Activated CD4-positive, alpha-beta T cell treated with anti-CD3 and anti-CD28 coated beads, Interleukin-2, amount 50 U/mL, for 48 hours (primary cell): ENCODE measurements around the gene VOPP1.
A peak's percentile ranks its signal among the peaks of the same experiment; 100 is the strongest.
"Not testable (repeated sequence)": the region's sequence is repeated elsewhere in the genome, so short reads cannot be mapped to it uniquely, and the experiment has no call there.

ENCODE experiments used
- DNase-seq, 2 experiments: peaks; one replicate each; pipeline ENCODE4 v3.0.0-alpha.2; 2020

The VOPP1 gene

GRCh38 chr7:55484834-55485233 lies 87.5 kb downstream of the VOPP1 start:
- DNase-seq, result no peak

GRCh38 chr7:55484241-55484640 lies 88.1 kb downstream of the VOPP1 start:
- DNase-seq, result no peak

GRCh38 chr7:55483046-55483445 lies 89.3 kb downstream of the VOPP1 start:
- DNase-seq, result no peak

GRCh38 chr7:55481155-55481554 lies 91.1 kb downstream of the VOPP1 start:
- peak in 1 of 2 experiments; percentile 2 for DNase-seq

GRCh38 chr7:55478700-55479099 lies 93.6 kb downstream of the VOPP1 start:
- DNase-seq, result no peak

GRCh38 chr7:55477781-55478374 lies 94.4 kb downstream of the VOPP1 start:
- DNase-seq, result peak in 1 of 2 experiments; percentile 1

- no peak for DNase-seq
These were observed 95.2 kb downstream of the VOPP1 start for GRCh38 chr7:55476852-55477780.

- no peak for DNase-seq
These were observed 96.2 kb downstream of the VOPP1 start for GRCh38 chr7:55475855-55476803.

- no peak for DNase-seq
These were observed 97.1 kb downstream of the VOPP1 start for GRCh38 chr7:55474944-55475854.

- DNase-seq, result no peak
These were observed 98.4 kb downstream of the VOPP1 start for GRCh38 chr7:55473932-55474331.

- DNase-seq, result no peak
These were observed 99.2 kb downstream of the VOPP1 start for GRCh38 chr7:55472928-55473725.

- not testable (repeated sequence) for DNase-seq
These were observed 99.9 kb downstream of the VOPP1 start for GRCh38 chr7:55472406-55472805.

- DNase-seq, result not testable (repeated sequence)
These were observed 100.7 kb downstream of the VOPP1 start for GRCh38 chr7:55471594-55471993.

- DNase-seq, result no peak
These were observed 102.0 kb downstream of the VOPP1 start for GRCh38 chr7:55470261-55470660.

GRCh38 chr7:55469721-55470120 lies 102.6 kb downstream of the VOPP1 start:
- no peak for DNase-seq

GRCh38 chr7:55469271-55469681 lies 103.0 kb downstream of the VOPP1 start:
- no peak for DNase-seq

GRCh38 chr7:55468495-55468894 lies 103.8 kb downstream of the VOPP1 start:
- no peak for DNase-seq

- no peak for DNase-seq
These were observed 105.2 kb downstream of the VOPP1 start for GRCh38 chr7:55467047-55467593.

GRCh38 chr7:55465691-55466090 lies 106.6 kb downstream of the VOPP1 start:
- no peak for DNase-seq

GRCh38 chr7:55464422-55464821 lies 107.9 kb downstream of the VOPP1 start:
- DNase-seq, result no peak
